ENCODE measurements around the gene INKA2.

The INKA2 gene

GRCh38 chr1:111756124-111756513 lies 16.9 kb upstream of the INKA2 start:
- TF ChIP-seq TOX (CRISPR knock-in tag; IDR thresholded peaks at IDR 0.05; ENCODE audit: borderline replicate concordance) (no peak), TSHZ2 (CRISPR knock-in tag; IDR thresholded peaks at IDR 0.05) (no peak), ZFP3 (CRISPR knock-in tag; IDR thresholded peaks at IDR 0.05) (no peak), ZNF565 (CRISPR knock-in tag; conservative IDR thresholded peaks at IDR 0.05; ENCODE audit: low read depth) (no peak), ZNF8 (CRISPR knock-in tag; IDR thresholded peaks at IDR 0.05) (no peak), GLIS3 (CRISPR knock-in tag; IDR thresholded peaks at IDR 0.05) (no peak)
- peak; percentile 45 for ATAC-seq

GRCh38 chr1:111755331-111756123 lies 16.3 kb upstream of the INKA2 start, which contains the start of gene DDX20:
Gene DDX20, plus strand, starts transcription at chr1:111755901. Its CDS starts 24 bp downstream, at chr1:111755925.
- ATAC-seq: peak; percentile 93
- no peak for TF ChIP-seq RARB (CRISPR knock-in tag; IDR thresholded peaks at IDR 0.05)
- no peak for TF ChIP-seq ZFP3 (CRISPR knock-in tag; IDR thresholded peaks at IDR 0.05)
- no peak for TF ChIP-seq ZNF70 (CRISPR knock-in tag; IDR thresholded peaks at IDR 0.05)
- no peak for TF ChIP-seq SNAI2 (CRISPR knock-in tag; IDR thresholded peaks at IDR 0.05)
- TF ChIP-seq ZNF8 (CRISPR knock-in tag; IDR thresholded peaks at IDR 0.05): no peak
- no peak for TF ChIP-seq CSRNP3 (CRISPR knock-in tag; IDR thresholded peaks at IDR 0.05)
- TF ChIP-seq GLIS3 (CRISPR knock-in tag; IDR thresholded peaks at IDR 0.05): no peak
- TF ChIP-seq CREB5 (CRISPR knock-in tag; IDR thresholded peaks at IDR 0.05; ENCODE audit: low read depth): no peak
- no peak for TF ChIP-seq PATZ1 (CRISPR knock-in tag; IDR thresholded peaks at IDR 0.05; ENCODE audit: borderline replicate concordance)
- no peak for TF ChIP-seq ESRRG (CRISPR knock-in tag; IDR thresholded peaks at IDR 0.05)
- TF ChIP-seq POU6F1 (CRISPR knock-in tag; IDR thresholded peaks at IDR 0.05; ENCODE audit: borderline replicate concordance, low read depth): no peak

GRCh38 chr1:111754984-111755330 lies 15.8 kb upstream of the INKA2 start:
- TF ChIP-seq PPARA (CRISPR knock-in tag; IDR thresholded peaks at IDR 0.05; ENCODE audit: borderline replicate concordance) (no peak), CSDC2 (CRISPR knock-in tag; IDR thresholded peaks at IDR 0.05) (no peak), RARB (CRISPR knock-in tag; IDR thresholded peaks at IDR 0.05) (no peak), OSR1 (CRISPR knock-in tag; IDR thresholded peaks at IDR 0.05) (no peak), ZNF70 (CRISPR knock-in tag; IDR thresholded peaks at IDR 0.05) (no peak), TOX (CRISPR knock-in tag; IDR thresholded peaks at IDR 0.05; ENCODE audit: borderline replicate concordance) (no peak), ZNF8 (CRISPR knock-in tag; IDR thresholded peaks at IDR 0.05) (no peak)
- peak; percentile 64 for ATAC-seq
